HCT116 (cell line): ENCODE data around the gene SPDYE1.

Source experiments
- ATF3 ChIP-seq: IDR thresholded peaks from 2 replicates; pipeline ENCODE4 v1.6.1; 2012
- CEBPB ChIP-seq: IDR thresholded peaks from 2 replicates; pipeline ENCODE4 v1.6.1; 2012; ENCODE audit warnings: low read depth
- CTCF ChIP-seq, 3 experiments: fragments of 200-600 bp in 1 of 3; sonication (generic) in 1 of 3; IDR thresholded peaks in 2 of 3; conservative IDR thresholded peaks in 1 of 3; 2 replicates each; pipeline ENCODE4 v1.5.1; 2012 to 2017; ENCODE audit warnings: low read depth in 2 of 3, low read length in 2 of 3, antibody characterized with exemption in 1 of 3, borderline replicate concordance in 1 of 3, control low read depth in 1 of 3, mild to moderate bottlenecking in 1 of 3, mixed read lengths in 1 of 3, mixed run types in 1 of 3, moderate library complexity in 1 of 3; ENCODE audit not compliant: insufficient read depth in 1 of 3
- EGR1 ChIP-seq: IDR thresholded peaks from 2 replicates; pipeline ENCODE4 v1.6.1; 2012; ENCODE audit warnings: low read depth
- EZH2phosphoT487 ChIP-seq: fragments of 200-600 bp; IDR thresholded peaks from 2 replicates; pipeline ENCODE4 v1.6.1; 2018; ENCODE audit warnings: antibody characterized with exemption, borderline replicate concordance
- MAX ChIP-seq: IDR thresholded peaks from 2 replicates; pipeline ENCODE4 v1.6.1; 2012
- POLR2A ChIP-seq: IDR thresholded peaks from 2 replicates; pipeline ENCODE4 v1.7.0; 2011; ENCODE audit warnings: borderline replicate concordance; ENCODE audit not compliant: insufficient read depth, insufficient read length; ENCODE audit errors: extremely low read depth
- RAD21 ChIP-seq: IDR thresholded peaks from 2 replicates; pipeline ENCODE4 v1.6.1; 2012; ENCODE audit warnings: low read depth, mild to moderate bottlenecking
- SP1 ChIP-seq: IDR thresholded peaks from 2 replicates; pipeline ENCODE4 v1.6.1; 2012; ENCODE audit warnings: low read depth
- TCF7L2 ChIP-seq: IDR thresholded peaks from 2 replicates; pipeline ENCODE4 v1.7.0; 2011; ENCODE audit warnings: borderline replicate concordance, inconsistent platforms; ENCODE audit not compliant: insufficient read depth, insufficient read length; ENCODE audit errors: extremely low read depth
- YY1 ChIP-seq: IDR thresholded peaks from 2 replicates; pipeline ENCODE4 v1.6.1; 2011; ENCODE audit warnings: low read length, low read depth, moderate library complexity, mild to moderate bottlenecking; ENCODE audit not compliant: insufficient replicate concordance; ENCODE audit errors: extremely low read depth
- ZFX ChIP-seq: fragments of 450-650 bp; IDR thresholded peaks from 2 replicates; pipeline ENCODE4 v1.6.1; 2017
- ZNF274 ChIP-seq: fragments of 200-500 bp; sonication (Bioruptor generic); IDR thresholded peaks from 2 replicates; pipeline ENCODE4 v1.6.1; 2014; ENCODE audit warnings: mild to moderate bottlenecking, low read depth, low read length, inconsistent platforms
- TF ChIP-seq, protein P1 (sequence below): IDR thresholded peaks from 2 replicates; pipeline ENCODE4 v1.6.1; 2012; ENCODE audit warnings: low read depth

- TF ChIP-seq CTCF (IDR thresholded peaks at IDR 0.05 in 2 of 3, conservative IDR thresholded peaks at IDR 0.05 in 1 of 3; ENCODE audit: borderline replicate concordance in 1 of 3, insufficient read depth in 1 of 3, low read depth in 2 of 3, low read length in 2 of 3) (no peak), RAD21 (no peak), MAX (no peak), EGR1 (no peak), CEBPB (no peak), POLR2A (no peak), ATF3 (no peak), TCF7L2 (no peak), SP1 (no peak), ZNF274 (no peak), EZH2phosphoT487 (no peak), YY1 (no peak), ZFX (no peak)
- TF ChIP-seq, protein P1, sequence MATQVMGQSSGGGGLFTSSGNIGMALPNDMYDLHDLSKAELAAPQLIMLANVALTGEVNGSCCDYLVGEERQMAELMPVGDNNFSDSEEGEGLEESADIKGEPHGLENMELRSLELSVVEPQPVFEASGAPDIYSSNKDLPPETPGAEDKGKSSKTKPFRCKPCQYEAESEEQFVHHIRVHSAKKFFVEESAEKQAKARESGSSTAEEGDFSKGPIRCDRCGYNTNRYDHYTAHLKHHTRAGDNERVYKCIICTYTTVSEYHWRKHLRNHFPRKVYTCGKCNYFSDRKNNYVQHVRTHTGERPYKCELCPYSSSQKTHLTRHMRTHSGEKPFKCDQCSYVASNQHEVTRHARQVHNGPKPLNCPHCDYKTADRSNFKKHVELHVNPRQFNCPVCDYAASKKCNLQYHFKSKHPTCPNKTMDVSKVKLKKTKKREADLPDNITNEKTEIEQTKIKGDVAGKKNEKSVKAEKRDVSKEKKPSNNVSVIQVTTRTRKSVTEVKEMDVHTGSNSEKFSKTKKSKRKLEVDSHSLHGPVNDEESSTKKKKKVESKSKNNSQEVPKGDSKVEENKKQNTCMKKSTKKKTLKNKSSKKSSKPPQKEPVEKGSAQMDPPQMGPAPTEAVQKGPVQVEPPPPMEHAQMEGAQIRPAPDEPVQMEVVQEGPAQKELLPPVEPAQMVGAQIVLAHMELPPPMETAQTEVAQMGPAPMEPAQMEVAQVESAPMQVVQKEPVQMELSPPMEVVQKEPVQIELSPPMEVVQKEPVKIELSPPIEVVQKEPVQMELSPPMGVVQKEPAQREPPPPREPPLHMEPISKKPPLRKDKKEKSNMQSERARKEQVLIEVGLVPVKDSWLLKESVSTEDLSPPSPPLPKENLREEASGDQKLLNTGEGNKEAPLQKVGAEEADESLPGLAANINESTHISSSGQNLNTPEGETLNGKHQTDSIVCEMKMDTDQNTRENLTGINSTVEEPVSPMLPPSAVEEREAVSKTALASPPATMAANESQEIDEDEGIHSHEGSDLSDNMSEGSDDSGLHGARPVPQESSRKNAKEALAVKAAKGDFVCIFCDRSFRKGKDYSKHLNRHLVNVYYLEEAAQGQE: no peak
Measured at GRCh38 chr7:43953071-43953470, 44.6 kb upstream of the SPDYE1 start.
